ENCODE results near the gene MAGI1.

MAGI1 gene

DNA sequence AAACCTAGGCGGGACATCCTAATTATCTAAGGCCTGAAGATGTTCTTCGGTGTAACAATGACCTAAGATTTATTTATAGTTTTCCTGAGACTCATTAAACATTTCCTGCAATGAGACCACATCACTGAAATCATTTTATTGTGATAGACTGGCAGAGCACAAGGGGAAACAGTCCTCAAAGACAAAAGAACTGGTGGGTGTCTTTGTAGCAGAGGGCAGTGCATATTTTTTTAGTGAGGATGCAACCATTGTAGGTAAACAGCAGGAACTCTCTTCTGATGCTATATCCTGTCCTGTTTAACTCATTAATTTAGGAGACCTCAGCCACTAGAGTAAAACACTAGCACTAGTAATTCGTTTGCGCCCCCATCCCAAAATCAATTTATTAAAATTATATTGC, 100.0 kb downstream of the MAGI1 start:
- no peak for DNase-seq

DNA sequence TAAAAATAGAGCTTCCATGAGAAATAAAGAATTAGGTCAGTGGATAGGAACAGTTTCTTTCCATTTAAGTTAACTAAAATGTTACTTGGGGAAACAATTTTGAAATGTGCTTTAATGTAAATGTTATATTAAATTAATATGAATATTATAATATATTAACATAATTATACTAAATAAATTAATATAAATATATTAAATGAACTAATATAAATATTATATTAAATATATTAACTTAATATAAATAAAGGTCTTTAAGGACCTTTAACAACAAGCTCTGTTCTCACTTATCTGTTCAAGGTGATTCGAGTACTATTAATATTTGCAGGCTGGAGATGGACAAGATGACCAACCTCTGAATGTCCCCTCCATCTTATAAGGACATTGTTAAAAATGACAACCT, 100.6 kb downstream of the MAGI1 start:
- DNase-seq, result no peak

DNA sequence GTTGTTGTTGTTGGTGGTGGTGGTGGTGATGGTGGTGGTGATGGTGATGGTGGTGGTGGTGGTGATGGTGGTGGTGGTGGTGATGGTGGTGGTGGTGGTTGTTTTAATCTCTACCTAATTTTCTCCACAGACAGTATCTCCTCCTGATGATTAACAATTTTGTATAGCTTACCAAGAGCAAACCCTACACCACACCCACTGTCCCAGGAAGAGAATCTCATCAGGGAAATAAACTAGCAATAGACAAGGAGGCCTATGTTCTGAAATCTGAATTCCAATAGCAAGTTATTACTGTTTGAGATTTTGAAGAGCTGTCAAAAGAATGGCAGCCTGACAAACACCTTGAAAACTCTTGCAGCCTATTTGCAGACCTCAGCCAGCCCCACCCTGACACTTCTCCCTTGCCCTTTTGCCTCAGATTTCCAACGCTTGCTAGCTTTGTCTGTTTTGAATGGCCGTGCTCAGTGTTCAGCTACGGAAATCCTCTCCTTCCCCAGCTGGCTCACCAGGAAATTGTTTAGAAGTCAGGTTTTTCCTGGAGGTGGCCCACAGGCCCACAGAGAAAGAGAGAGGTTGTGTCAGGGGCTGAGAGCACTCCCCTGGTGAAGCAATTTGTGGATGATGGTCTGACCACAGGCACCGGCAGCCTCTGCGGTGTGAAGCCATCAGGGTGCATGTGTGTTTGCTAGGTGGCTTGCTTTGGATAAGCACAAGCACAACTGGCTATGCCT, 101.6 kb downstream of the MAGI1 start:
- DNase-seq, result no peak

DNA sequence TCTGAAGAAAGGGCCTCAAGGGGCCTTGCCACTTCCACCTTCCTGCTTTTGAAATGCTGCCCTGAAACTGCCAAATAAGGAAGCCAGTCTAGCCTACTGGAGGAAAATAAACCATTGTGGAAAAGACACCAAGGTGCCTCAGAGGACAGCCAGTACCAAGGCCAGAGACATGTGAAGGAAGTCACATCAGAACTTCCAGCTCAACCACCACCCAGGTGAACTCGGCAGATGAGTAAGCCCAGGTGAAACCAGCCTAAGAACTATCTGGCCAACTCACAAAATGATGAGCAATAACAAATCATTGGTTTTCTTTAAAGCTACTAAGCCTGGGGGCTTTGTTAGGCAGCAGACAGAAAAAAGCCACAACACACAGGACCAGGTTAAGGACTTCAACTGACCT, 103.0 kb downstream of the MAGI1 start:
- DNase-seq, result no peak

DNA sequence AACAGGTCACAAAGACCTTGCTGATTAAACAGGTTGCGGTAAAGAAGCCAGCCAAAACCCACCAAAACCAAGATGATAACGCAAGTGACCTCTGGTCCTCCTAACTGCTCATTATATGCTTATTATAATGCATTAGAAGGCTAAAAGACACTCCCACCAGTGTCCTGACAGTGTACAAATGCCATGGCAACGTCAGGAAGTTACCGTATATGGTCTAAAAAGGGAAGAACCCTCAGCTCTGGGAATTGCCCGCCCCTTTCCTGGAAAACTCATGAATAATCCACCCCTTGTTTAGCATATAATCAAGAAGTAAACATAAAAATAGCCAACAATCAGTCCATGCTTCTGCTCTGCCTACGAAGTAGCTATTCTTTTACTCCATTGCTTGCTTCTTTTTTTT, 108.1 kb downstream of the MAGI1 start:
- DNase-seq, result no peak

DNA sequence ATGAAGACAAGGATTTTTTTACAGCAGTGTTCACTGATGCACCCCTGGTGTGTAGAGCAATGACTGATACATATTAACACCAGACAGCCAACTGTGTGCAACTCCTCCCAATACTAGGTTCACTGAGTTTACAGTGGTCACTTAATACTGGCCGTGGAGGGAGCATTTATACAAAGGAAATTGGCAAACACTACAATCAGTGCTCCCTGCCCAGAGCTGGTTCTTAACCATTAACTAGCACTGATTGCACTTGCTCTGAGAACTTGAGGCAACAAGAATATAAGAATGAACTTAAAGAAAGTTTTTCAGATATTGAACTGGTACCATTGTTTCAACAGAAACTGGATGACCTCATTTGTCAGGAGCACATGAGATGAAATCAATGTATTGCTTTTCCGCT, 110.6 kb downstream of the MAGI1 start:
- no peak for DNase-seq

DNA sequence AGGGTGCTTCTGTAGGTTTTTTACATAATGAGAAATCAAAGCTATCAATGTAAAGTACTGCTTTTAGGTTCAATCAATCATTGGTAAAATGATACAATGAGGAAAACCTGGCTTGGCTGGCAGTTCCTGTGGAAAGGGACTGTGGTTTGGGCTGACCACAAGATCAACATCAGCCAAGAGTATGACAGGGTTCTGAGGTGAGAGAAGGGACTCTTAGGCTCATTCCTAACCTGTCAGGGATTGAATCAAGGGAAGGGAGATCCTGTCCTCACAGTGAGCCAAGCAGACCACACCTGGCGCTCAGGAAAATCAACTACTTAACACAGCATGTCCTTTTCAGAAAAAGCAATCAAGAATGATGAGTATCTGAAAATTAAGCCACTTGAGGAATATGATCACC, 111.1 kb downstream of the MAGI1 start:
- DNase-seq, result no peak

DNA sequence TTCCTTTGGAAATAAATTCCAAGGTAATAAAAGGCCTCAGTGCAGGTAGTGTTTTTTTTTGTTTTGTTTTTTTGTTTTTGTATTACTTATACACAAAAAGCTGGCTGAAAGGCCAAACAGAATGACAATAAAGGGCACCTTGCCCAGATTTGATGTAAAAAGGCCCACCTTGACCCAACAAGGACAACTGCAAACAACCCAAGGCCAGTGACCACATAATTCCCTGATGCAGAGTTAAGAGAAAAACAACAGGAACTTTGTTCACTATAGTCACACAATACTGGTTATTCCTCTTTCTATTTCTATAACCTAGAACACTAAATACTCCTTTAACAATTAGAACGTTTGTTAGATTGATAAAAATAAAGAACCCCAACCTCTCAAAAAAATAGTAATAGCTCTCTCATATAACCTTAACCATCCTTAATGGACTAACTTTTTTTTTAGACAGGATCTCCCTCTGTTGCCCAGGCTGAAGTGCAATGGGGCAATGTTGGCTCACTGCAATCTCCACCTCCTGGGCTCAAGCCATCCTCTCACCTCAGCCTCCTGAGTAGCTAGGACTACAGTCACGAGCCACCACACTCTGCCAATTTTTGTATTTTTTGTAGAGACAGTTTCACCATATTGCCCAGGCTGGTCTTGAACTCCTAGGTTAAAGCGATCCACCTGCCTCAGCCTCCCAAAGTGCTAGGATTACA, 113.3 kb downstream of the MAGI1 start:
- no peak for DNase-seq

DNA sequence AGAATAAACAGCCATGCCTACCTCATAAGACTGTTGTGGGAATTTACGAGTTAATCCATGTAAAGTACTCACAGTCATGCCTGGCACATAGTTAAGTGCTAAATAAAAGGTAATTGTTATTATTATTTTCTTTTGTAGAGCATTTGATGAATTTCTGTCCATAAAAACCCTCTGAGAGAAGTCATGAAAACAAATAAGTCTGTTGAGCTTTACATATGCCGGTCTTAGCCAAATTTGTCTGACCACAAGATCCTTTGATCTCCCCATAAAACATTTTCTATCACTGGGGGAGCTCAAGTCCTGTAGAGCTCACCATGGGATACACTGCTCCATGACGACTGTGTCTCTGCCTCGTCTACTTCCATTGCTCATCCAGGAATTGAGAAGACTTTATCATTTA, 114.0 kb downstream of the MAGI1 start:
- DNase-seq, result no peak

DNA sequence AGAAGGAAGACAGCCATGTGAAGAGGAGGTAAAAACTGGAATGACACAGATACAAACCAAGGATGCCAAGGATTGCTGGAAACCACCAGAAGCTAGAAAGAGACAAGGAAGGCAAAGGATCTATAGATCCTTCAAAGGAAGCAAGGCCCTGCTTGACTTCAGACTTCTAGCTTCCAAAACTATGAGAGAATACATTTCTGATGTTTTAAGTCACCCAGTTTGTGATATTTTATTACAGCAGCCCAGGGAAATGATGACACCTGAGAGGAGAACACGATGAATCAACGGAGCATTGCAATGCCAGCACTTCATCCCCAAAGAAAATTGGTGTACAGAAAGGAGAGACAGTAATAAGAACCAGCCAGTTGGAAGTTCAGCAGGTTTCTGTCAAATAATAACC, 116.3 kb downstream of the MAGI1 start:
- no peak for DNase-seq

DNA sequence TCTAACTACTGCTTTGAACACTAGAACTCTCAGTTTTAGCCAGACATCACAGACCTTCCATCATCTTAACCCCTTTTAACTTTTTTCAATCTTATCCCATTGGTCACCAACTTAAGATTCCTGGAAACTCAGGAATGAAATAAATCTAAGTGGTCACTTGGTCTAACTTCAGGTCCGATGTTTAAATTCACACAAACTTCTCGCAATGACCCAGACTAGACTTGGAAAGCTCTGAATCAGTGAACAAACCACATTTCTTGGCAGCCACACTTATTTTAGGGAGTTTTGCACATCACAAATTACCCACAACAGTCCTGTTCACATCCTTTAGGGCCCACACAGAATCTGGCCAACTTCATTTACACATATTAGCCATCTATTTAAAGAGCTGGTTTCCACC, 118.9 kb downstream of the MAGI1 start:
- DNase-seq, result no peak

DNA sequence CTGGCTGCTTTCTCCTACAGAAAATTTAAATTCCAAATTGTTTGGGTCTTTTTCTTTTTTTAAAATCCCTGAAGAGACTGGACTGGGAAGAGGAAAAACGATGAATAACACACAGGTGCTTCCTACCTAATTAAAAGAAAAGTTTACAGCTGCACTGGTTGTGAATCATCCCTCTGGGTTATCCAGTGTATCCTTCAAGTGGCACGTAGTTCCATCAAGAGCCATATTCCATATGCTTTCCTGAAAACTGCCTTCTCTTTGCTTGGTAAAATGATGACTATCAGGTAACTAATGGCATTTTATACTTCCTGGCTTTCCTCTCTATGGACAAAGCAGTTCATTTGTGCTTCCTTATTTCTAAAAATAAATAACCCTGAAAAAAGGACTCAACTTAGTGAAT, 123.2 kb downstream of the MAGI1 start:
- DNase-seq, result no peak

DNA sequence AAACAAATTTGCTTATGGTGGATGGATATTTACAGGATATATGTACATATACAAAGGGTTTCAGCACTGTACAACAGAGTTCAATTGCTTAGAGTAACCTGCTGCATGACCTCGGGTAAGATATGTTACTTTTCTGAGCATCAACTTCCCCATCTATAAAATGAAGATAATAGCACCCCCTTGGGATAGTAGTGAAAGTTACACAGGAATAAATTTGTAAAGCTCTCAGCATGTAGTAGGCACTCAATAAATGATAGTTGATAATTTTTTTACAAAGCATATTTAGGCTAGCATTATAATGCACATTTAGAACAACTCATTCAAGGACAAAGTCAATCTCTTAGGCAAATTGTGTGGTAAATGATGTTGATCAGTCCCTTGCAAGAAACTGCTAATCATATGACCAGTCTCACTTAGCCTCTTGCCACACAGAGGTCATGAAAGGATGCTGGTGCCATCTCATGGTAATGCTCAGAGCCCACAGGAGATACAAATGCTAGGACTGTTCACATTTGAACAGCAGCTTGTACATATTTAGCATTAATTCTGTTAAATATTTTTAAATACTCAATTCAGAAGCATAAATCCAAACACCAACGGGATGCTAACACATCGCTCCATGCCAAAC, 123.9 kb downstream of the MAGI1 start:
- no peak for DNase-seq

DNA sequence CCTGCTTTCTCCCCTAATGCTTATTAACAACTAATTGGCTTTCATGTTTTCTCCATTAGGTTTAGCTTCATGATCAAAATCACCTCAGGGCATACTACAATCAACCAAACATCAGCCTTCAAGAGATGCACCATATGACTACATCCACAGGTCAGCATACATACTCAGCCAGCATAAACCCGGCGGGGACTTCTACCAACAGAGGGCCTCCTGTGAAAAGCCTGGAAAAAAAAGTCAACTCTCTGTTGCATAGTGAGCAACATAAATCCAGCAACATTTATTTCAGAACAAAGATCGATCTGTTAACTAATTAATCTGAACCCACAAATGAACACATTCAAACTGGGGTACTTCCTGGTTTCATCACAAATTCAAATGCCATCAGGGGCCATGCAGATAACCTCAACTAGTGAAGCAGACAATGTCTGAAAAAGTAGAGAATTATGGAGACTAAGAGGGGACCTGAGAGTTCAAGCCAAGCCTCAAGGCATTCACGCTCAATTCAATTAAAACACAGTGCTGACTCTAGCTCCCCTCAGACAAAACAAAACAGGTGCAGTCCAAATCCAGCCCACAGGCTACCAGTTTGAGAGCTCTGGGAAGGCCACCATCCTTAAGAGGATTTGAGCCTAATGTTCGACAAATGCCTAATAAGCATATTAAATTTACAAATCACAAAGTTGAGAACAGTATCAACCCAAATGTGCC, 124.5 kb downstream of the MAGI1 start:
- no peak for DNase-seq

DNA sequence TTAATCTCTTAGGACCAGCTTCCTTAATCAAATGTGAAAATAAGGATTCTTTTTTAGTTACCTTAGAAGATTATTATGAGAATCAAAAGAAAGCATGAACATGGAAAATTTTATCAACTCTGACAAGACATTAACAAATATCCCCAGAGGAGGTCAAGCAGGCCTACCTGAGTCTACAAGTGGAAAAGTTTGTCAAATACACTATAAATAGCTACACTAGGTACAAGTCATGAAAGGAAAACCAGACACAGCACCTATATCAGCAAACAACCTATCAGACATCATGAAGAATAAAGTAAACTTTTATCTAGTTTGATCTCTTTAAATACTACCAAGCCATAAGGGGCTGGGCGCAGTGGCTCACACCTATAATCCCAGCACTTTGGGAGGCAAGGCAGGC, 126.1 kb downstream of the MAGI1 start:
- DNase-seq, result no peak

DNA sequence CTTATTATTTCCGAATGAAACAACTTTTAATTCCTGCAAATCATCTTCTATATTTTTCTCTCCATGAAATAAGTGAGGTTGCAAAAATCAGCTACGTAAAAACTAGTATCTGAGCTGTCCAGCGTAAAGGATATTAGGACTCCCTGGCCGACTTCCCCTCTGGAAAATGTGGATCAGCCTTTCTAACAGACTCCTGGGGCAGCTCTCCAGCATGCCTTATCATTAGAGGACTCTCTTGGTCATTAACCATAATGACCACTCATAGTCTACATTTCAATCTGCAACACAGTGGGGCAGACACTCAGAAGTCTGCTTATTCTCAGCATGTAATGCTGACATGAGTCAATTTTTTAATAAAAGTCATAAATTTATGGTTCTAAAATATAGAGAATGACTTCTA, 130.1 kb downstream of the MAGI1 start:
- DNase-seq, result no peak

DNA sequence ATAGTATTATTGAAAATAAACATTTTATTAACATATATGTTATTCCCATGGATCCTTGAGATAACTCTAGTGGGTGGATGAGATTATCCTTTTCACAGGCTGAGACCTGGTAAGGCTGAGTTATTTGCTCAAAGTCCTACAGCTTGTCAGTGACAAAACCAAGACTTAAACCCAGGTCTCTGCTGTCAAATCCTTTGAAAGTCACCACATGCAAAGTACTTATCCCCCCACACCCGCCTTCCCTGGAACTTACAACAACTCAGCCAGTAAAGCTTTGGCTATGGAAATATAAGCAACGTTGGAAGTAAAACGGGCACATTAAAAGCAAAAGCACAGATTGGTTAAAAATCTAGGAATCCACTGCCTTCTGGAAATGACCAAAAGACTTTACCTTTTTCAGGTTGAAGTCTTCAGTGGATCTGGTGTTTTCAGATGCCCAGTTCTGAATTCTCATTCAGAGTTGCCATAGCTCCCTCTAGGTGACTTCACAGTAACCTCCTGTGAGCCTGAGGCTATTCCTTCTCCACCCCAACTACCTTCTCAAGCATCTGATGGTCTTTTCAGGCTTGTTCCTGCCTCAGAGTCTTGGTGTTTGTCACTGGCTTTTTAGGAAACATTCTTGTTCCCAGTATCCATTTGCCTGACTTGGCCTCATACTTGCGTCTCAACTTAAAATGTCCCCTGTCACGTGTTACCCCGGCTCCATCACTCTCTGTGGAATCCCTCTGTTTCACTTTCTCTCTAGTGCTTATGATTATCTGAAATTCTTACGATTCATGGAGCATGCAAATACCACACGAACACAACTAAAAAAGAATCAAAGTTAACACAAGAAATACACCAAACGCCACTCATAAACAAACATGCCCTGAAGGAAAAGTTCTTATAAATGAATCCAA, 131.2 kb downstream of the MAGI1 start:
- no peak for DNase-seq

DNA sequence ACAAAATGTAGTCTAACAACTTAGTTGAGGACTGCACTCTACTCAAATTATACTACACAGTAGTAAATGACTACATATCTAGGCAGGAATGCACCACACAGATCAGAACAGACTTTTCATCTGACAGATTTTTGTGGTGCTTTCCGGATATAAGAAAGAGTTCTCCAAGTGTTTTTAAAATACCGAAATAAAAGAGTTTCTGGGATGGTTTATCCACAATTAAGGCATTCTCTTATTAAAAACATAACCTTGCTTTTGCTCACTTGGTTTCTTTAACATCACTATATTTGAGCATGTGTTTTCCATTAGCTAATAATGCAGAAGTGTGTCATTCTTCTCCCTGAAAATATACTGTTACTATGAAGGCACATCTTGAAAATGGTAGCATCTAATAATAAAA, 132.9 kb downstream of the MAGI1 start:
- no peak for DNase-seq

DNA sequence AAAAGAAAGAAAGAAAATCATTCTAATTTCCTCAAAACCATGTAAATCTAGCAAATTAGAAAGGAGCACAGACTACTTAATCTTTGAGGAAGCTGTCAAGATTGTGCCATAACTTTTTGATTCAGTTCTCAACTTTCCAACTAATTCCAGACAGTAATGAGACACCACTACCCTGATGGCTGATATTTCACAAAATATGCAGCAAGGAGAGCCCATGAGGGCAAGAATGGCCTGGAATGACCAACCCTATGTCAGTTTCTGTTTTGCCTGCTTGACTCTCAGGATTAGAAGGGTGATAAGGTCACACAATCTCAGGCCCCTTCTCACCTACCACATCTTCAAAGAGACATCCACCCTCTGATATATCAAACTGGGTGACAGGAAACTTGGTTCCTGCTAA, 134.7 kb downstream of the MAGI1 start:
- no peak for DNase-seq

DNA sequence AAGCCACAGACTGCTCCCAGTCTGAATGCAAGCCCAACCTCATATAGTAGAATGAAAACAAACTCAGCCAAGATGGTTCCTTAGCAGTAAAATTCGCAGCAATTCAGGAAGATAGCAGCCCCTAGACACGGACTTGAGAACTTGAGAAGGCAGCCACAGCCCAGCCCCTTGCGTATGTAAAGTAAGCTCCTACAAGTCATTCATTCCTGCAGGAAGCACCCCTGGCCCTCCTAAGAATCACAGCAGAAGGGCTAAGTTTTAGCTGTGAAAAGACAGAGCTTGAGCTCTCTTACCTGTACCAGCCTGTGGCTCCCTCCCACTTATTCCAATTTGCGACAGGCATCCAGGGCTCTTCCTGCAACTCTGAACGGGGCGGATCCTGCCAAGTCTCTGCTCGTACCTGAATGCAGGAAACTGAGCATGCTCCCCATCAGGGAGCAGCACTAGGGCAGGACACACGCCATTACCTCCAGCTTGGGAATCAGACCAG, 136.4 kb downstream of the MAGI1 start:
- DNase-seq, result no peak

DNA sequence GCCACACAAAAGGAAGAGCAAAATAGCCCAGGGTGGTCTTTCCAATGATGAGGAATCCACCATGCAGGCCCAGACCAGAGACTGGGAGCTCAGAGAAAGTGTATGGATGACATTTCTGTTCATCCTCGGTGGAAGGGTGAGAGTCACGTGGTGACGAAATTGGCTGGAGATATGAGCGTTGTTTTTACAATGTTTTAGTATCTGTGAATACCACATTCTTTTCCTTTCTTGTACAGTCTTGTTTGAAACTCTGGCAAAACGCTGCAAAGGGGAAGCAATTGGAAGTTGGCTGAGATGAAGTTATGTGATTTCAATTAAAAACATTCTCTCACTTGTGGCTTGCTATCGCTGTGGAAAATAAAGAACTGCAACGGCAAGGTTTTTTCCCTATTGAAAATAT, 137.5 kb downstream of the MAGI1 start:
- no peak for DNase-seq

DNA sequence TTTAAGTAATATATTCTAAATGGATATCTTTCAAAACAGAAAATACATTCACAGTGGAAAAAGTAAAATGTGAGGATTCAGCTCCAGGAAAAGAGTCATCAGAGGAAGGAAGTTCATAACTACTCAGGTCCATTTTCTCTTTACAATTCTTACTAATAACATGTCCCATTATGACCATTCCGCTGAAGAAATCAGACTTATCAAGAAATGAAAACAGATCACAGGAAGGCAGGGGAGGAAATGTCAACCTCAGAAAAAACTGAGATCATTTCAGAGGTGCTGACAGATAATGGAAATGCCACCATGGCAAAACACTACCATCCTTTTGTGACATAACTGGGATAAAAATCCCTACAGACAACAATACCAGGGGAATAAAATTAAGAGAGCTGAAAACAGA, 139.5 kb downstream of the MAGI1 start:
- no peak for DNase-seq

DNA sequence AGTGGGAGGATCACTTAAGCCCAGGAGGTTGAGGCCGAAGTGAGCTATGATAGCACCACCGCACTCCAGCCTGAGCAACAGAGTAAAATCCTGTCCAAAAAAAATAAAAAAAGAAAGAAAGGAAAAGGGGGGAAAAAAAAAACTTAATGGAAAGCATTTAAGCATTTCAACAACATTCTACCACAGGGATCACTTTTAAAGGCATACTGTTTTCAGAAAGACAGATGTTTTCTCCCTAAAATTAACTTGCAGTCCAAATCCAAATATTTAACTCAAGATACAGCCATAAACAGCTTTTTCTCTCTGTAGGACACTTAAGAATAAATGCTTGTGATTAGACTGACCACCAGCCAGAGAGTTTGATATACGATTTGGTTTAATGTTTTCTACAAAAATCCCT, 141.0 kb downstream of the MAGI1 start:
- no peak for DNase-seq

Data from CD4-positive, alpha-beta T cell treated with Interleukin-17A for 4 hours (primary cell).